HT-29 (cell line): ENCODE data around the gene C20orf141. TPM values are rescaled to one million over a fixed set of nuclear protein-coding genes. Genes with fewer than 3 reads are reported as not detected.
"Not testable (repeated sequence)": the region's sequence is repeated elsewhere in the genome, so short reads cannot be mapped to it uniquely, and the experiment has no call there.

Experiments
- DNase-seq: peaks from one replicate; pipeline ENCODE4 v3.0.0-alpha.2; 2015; ENCODE audit warnings: low spot score
- total RNA-seq: library from RNA; depleted of rRNA; stranded (reverse); fragments of >200 nt; shearing (Covaris generic); gene quantifications from 2 replicates; pipeline ENCODE4 v1.2.3, GENCODE V29; 2014; rRNA removed

C20orf141 gene
- not detected in 2 replicates for total RNA-seq

GRCh38 chr20:2814587-2815051 is at the start of gene C20orf141:
TSS of gene C20orf141 (plus strand) at chr20:2814987. CDS start at chr20:2815185, 198 bp downstream.
- no peak for DNase-seq

GRCh38 chr20:2767768-2768631 is 46.8 kb upstream of the C20orf141 start:
- peak; percentile 54 for DNase-seq

- no peak for DNase-seq
These were observed 46.2 kb upstream of the C20orf141 start for GRCh38 chr20:2768632-2769015.

GRCh38 chr20:2770091-2770490 is 44.7 kb upstream of the C20orf141 start:
- DNase-seq, result not testable (repeated sequence)

- no peak for DNase-seq
These were observed 43.1 kb upstream of the C20orf141 start for GRCh38 chr20:2771631-2772080.

GRCh38 chr20:2773812-2774211 is 41.0 kb upstream of the C20orf141 start:
- DNase-seq, result no peak

GRCh38 chr20:2775139-2775538 is 39.6 kb upstream of the C20orf141 start:
- no peak for DNase-seq

GRCh38 chr20:2778602-2779321 is 36.0 kb upstream of the C20orf141 start:
- DNase-seq, result no peak

- no peak for DNase-seq
These were observed 33.8 kb upstream of the C20orf141 start for GRCh38 chr20:2780948-2781347.

- DNase-seq, result no peak
These were observed 30.8 kb upstream of the C20orf141 start for GRCh38 chr20:2783908-2784566.

GRCh38 chr20:2793471-2793870 is 21.3 kb upstream of the C20orf141 start:
- DNase-seq, result no peak

- no peak for DNase-seq
These were observed 20.5 kb upstream of the C20orf141 start for GRCh38 chr20:2794202-2794748.

- DNase-seq, result no peak
These were observed 19.8 kb upstream of the C20orf141 start for GRCh38 chr20:2794866-2795447.

- no peak for DNase-seq
These were observed 19.3 kb upstream of the C20orf141 start for GRCh38 chr20:2795451-2795850.

- DNase-seq, result no peak
These were observed 18.7 kb upstream of the C20orf141 start for GRCh38 chr20:2796011-2796660.

- DNase-seq, result no peak
These were observed 17.4 kb upstream of the C20orf141 start for GRCh38 chr20:2797136-2797983.

- DNase-seq, result no peak
These were observed 16.5 kb upstream of the C20orf141 start for GRCh38 chr20:2798095-2798805.

- no peak for DNase-seq
These were observed 16.0 kb upstream of the C20orf141 start for GRCh38 chr20:2798814-2799213.

- no peak for DNase-seq
These were observed 15.5 kb upstream of the C20orf141 start for GRCh38 chr20:2799271-2799670.
